DND-41 (cell line): ENCODE results near the gene MCM6.

Experiments
- EZH2 ChIP-seq: IDR thresholded peaks from 3 replicates; pipeline ENCODE4 v1.6.1; 2012; ENCODE audit warnings: borderline replicate concordance, low read depth, mild to moderate bottlenecking, moderate library complexity, low read length, inconsistent platforms; ENCODE audit not compliant: severe bottlenecking
- TF ChIP-seq, protein P1 (sequence below): IDR thresholded peaks from 2 replicates; pipeline ENCODE4 v1.5.1; 2012; ENCODE audit warnings: borderline replicate concordance, low read length, moderate library complexity, mild to moderate bottlenecking; ENCODE audit not compliant: poor library complexity, severe bottlenecking; ENCODE audit errors: extremely low read depth

DNA sequence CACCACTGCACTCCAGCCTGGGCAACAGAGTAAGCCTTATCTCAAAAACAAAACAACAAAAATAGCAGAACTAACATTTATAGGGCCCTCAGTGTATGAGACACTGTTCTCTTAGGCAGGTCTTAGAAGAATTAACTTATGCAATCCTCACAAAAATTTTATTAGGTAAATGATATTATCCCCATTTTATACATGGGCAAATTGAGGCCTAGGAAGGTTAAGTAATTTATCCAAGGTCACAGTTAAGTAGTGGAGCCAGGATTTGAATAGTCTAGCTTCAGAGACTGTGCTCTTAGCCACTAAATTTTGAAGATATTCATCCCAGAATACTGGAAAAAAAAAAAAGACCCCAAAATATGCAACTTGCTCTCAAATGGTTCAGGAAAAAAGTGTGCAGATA lies 22.8 kb downstream of the MCM6 start:
- TF ChIP-seq, protein P1, sequence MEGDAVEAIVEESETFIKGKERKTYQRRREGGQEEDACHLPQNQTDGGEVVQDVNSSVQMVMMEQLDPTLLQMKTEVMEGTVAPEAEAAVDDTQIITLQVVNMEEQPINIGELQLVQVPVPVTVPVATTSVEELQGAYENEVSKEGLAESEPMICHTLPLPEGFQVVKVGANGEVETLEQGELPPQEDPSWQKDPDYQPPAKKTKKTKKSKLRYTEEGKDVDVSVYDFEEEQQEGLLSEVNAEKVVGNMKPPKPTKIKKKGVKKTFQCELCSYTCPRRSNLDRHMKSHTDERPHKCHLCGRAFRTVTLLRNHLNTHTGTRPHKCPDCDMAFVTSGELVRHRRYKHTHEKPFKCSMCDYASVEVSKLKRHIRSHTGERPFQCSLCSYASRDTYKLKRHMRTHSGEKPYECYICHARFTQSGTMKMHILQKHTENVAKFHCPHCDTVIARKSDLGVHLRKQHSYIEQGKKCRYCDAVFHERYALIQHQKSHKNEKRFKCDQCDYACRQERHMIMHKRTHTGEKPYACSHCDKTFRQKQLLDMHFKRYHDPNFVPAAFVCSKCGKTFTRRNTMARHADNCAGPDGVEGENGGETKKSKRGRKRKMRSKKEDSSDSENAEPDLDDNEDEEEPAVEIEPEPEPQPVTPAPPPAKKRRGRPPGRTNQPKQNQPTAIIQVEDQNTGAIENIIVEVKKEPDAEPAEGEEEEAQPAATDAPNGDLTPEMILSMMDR = no peak
- no peak for TF ChIP-seq EZH2
